ENCODE measurements around the gene PLP2. TPM values are rescaled to one million over a fixed set of nuclear protein-coding genes. Genes with fewer than 3 reads are reported as not detected.

The PLP2 gene
- total and polyA plus RNA-seq, 2 of the 4 experiments (the other 2 are of a cell fraction): 22.6 to 156 TPM

DNA sequence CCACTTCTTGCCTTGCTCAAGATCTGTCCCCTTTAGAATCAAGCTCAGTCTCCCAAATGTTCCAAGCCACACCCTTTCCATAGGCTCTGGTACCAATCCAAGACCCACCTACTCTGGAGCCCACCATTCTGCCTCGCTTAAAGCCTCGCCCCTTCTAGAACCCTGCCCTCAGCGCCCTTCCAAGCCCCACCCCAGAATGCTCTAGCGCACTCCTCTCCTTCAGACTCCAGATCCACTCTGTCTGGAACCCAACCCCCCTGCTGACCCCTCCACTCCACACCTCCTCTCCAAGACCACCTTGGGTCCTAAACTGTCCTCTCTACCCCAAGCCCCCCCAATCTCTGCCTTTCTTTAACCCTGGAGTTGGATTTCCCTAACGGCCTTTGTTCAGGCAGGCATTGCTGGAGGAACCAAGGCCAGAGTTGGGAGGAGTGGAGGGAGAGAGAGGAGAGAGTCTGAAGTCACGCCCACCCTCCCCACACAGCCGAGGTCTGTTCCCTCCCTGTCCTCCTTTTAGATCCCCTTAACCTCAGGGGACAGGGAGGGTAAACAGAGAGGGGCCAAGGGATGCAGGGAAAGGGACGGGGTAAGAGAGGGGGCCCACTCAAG, 16.9 kb downstream of the PLP2 start:
- H3K4me1 ChIP-seq (ENCODE audit: control insufficient read depth, insufficient read depth, low read length): peaks cover 3% of the 10 kb centered on the region
- no peak overlapping the region for H2AFZ ChIP-seq (replicated peaks; ENCODE audit: low read length, poor library complexity)
- H3K9ac ChIP-seq (ENCODE audit: low read depth, low read length): no peak overlapping the region
- ChIA-PET POLR2A (ENCODE audit: unreplicated experiment) (no interaction called here), CTCF (no interaction called here)
- H3K9me1 ChIP-seq (ENCODE audit: insufficient read depth, low read length): peaks cover 3% of the 10 kb centered on the region; the same call in 1 of the 2 replicates
- H3K4ac ChIP-seq (ENCODE audit: low read depth, low read length): no peak overlapping the region
- no peak overlapping the region for H3K14ac ChIP-seq (replicated peaks; ENCODE audit: low read depth, low read length)
- H2BK120ac ChIP-seq (ENCODE audit: low read depth, low read length): no peak overlapping the region
- TF ChIP-seq CHD1 (IDR thresholded peaks at IDR 0.05; ENCODE audit: low read depth, low read length) (no peak), CEBPB (IDR thresholded peaks at IDR 0.05; ENCODE audit: low read depth, low read length) (no peak), MAFK (IDR thresholded peaks at IDR 0.05; ENCODE audit: low read depth, low read length) (no peak), MAZ (IDR thresholded peaks at IDR 0.05; ENCODE audit: borderline replicate concordance, low read depth, low read length) (no peak), RAD21 (IDR thresholded peaks at IDR 0.05; ENCODE audit: low read length) (no peak), NFE2L2 (IDR thresholded peaks at IDR 0.05; ENCODE audit: low read depth, low read length) (no peak), BHLHE40 (IDR thresholded peaks at IDR 0.05; ENCODE audit: low read depth, low read length) (no peak)
- TF ChIP-seq, protein P1, sequence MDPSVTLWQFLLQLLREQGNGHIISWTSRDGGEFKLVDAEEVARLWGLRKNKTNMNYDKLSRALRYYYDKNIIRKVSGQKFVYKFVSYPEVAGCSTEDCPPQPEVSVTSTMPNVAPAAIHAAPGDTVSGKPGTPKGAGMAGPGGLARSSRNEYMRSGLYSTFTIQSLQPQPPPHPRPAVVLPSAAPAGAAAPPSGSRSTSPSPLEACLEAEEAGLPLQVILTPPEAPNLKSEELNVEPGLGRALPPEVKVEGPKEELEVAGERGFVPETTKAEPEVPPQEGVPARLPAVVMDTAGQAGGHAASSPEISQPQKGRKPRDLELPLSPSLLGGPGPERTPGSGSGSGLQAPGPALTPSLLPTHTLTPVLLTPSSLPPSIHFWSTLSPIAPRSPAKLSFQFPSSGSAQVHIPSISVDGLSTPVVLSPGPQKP (IDR thresholded peaks at IDR 0.05; ENCODE audit: borderline replicate concordance, low read depth, low read length): no peak
- TF ChIP-seq, protein P2, sequence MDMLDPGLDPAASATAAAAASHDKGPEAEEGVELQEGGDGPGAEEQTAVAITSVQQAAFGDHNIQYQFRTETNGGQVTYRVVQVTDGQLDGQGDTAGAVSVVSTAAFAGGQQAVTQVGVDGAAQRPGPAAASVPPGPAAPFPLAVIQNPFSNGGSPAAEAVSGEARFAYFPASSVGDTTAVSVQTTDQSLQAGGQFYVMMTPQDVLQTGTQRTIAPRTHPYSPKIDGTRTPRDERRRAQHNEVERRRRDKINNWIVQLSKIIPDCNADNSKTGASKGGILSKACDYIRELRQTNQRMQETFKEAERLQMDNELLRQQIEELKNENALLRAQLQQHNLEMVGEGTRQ (IDR thresholded peaks at IDR 0.05; ENCODE audit: low read depth, low read length): no peak
- in situ Hi-C loops (cut with MboI; ENCODE audit: low sequenced_read_pairs): no loop called here
- H2AK5ac ChIP-seq (ENCODE audit: low read depth, low read length): no peak overlapping the region
- ATAC-seq (ENCODE audit: low read depth) (no peak), DNase-seq (no peak)
- no peak overlapping the region for H3K4me2 ChIP-seq (ENCODE audit: low read depth, low read length)
- no peak overlapping the region for H3K56ac ChIP-seq (ENCODE audit: extremely low read depth, insufficient read depth, low read length)
- H3K4me3 ChIP-seq (ENCODE audit: insufficient read depth, low read depth, low read length): no peak overlapping the region
- H2BK20ac ChIP-seq (ENCODE audit: low read depth, low read length): no peak overlapping the region
- H4K5ac ChIP-seq (ENCODE audit: low read depth, low read length): no peak overlapping the region
- no peak overlapping the region for H2BK5ac ChIP-seq (ENCODE audit: low read depth, low read length, poor library complexity, severe bottlenecking)
- dilution Hi-C loops (cut with HindIII; ENCODE audit: low sequenced_read_pairs, unreplicated experiment): no loop called here
- no peaks in the 10 kb centered on the region for H3K36me3 ChIP-seq (ENCODE audit: control insufficient read depth, insufficient read depth, low read length)
- H3K23ac ChIP-seq (ENCODE audit: low read depth, low read length): no peak overlapping the region
- no peaks in the 10 kb centered on the region for H3K9me3 ChIP-seq (ENCODE audit: control insufficient read depth, insufficient read depth, low read length)
- peaks cover 5 to 17% of the 10 kb centered on the region in 2 experiments; a peak in 2 of 4 replicates for H3K79me1 ChIP-seq (ENCODE audit: low read depth in 1 of 2, low read length in 2 of 2)
- H2AK9ac ChIP-seq (replicated peaks; ENCODE audit: low read depth, low read length, poor library complexity): no peak overlapping the region
- no peak overlapping the region for H2BK15ac ChIP-seq (ENCODE audit: low read depth, low read length)
- no CpG with 5 or more reads among the region's 8 CpGs for WGBS, 2 experiments (ENCODE audit: extremely low coverage in 2 of 2, insufficient read length in 1 of 2)
- no peak overlapping the region for H4K8ac ChIP-seq (ENCODE audit: low read depth in 2 of 2, low read length in 2 of 2)
- BruUV-seq (replicated peaks): no TSS peak
- H3K27ac ChIP-seq (ENCODE audit: insufficient read depth, low read length): no peak overlapping the region
- intact Hi-C loops (cut with micrococcal nuclease): no loop called here
- H4K20me1 ChIP-seq (ENCODE audit: insufficient read depth, low read length): no peaks in the 10 kb centered on the region
- no peak overlapping the region for H4K91ac ChIP-seq (ENCODE audit: insufficient read depth, low read depth, low read length)
- H3K27me3 ChIP-seq (ENCODE audit: control insufficient read depth, insufficient read depth, low read length): no peaks in the 10 kb centered on the region
- no peak overlapping the region for H3K18ac ChIP-seq (ENCODE audit: low read depth, low read length)

Data from IMR-90 (cell line).